CD14-positive monocyte (primary cell): Measurements from ENCODE around the gene TRIM15. TPM values are rescaled to one million over a fixed set of nuclear protein-coding genes. Genes with fewer than 3 reads are reported as not detected.

Experiments used
- DNase-seq, 3 donors: peaks; one replicate each; pipeline ENCODE4 v3.0.0-alpha.2; 2011 to 2022
- H2AFZ ChIP-seq: 2 replicates; pipeline ENCODE4 v1.6.0; 2012; ENCODE audit warnings: mild to moderate bottlenecking, low read depth, low read length, inconsistent platforms; ENCODE audit not compliant: insufficient read depth, poor library complexity, severe bottlenecking
- H3K27ac ChIP-seq, 2 donors: 1 replicate in 1 of 2; 2 replicates in 1 of 2; pipeline ENCODE4 v1.5.1; 2012 to 2013; ENCODE audit warnings: low read length in 2 of 2, control low read depth in 1 of 2, inconsistent platforms in 1 of 2, low read depth in 1 of 2, mild to moderate bottlenecking in 1 of 2
- H3K27me3 ChIP-seq, 2 donors: one replicate each; pipeline versions ENCODE4 v1.6.0 to v1.6.1; 2011 to 2013; ENCODE audit warnings: low read length in 2 of 2; ENCODE audit not compliant: control insufficient read depth in 2 of 2, insufficient read depth in 2 of 2
- H3K36me3 ChIP-seq, 2 donors: replicated peaks in 1 of 2; 1 replicate in 1 of 2; 2 replicates in 1 of 2; pipeline versions ENCODE4 v1.5.1 to v1.6.1; 2012 to 2013; ENCODE audit warnings: low read length in 2 of 2, control low read depth in 1 of 2, inconsistent platforms in 1 of 2, mild to moderate bottlenecking in 1 of 2; ENCODE audit not compliant: insufficient read depth in 2 of 2, control insufficient read depth in 1 of 2
- H3K4me1 ChIP-seq, 2 donors: 1 replicate in 1 of 2; 2 replicates in 1 of 2; pipeline versions ENCODE4 v1.5.1 to v1.6.1; 2012 to 2013; ENCODE audit warnings: low read length in 2 of 2, control low read depth in 1 of 2, inconsistent platforms in 1 of 2, mild to moderate bottlenecking in 1 of 2, moderate library complexity in 1 of 2; ENCODE audit not compliant: insufficient read depth in 2 of 2, control insufficient read depth in 1 of 2
- H3K4me2 ChIP-seq: replicated peaks from 2 replicates; pipeline ENCODE3; 2012; ENCODE audit warnings: low read length, moderate library complexity, mild to moderate bottlenecking; ENCODE audit not compliant: poor library complexity, severe bottlenecking; ENCODE audit errors: extremely low read depth
- H3K4me3 ChIP-seq, 3 experiments: fragments of 200-600 bp in 1 of 3; sonication (generic) in 1 of 3; replicated peaks in 1 of 3; 1 replicate in 2 of 3; 2 replicates in 1 of 3; pipeline ENCODE4 v1.5.1; 2011 to 2013; ENCODE audit warnings: low read length in 3 of 3, mild to moderate bottlenecking in 3 of 3, control low read depth in 2 of 3, low read depth in 2 of 3, inconsistent platforms in 1 of 3, moderate library complexity in 1 of 3
- H3K79me2 ChIP-seq: 2 replicates; pipeline ENCODE4 v1.6.0; 2012; ENCODE audit warnings: mild to moderate bottlenecking, control low read depth, inconsistent platforms, low read length, moderate library complexity; ENCODE audit not compliant: insufficient read depth
- H3K9ac ChIP-seq: 2 replicates; pipeline ENCODE4 v1.6.0; 2017; ENCODE audit warnings: low read length, mild to moderate bottlenecking; ENCODE audit not compliant: insufficient read depth, poor library complexity, severe bottlenecking
- H3K9me3 ChIP-seq, 2 donors: replicated peaks in 1 of 2; 1 replicate in 1 of 2; 2 replicates in 1 of 2; pipeline versions ENCODE4 v1.5.1 to v1.6.1; 2012 to 2013; ENCODE audit warnings: low read length in 2 of 2, control low read depth in 1 of 2; ENCODE audit not compliant: control insufficient read depth in 1 of 2, insufficient read depth in 1 of 2
- H4K20me1 ChIP-seq: 2 replicates; pipeline ENCODE4 v1.6.0; 2012; ENCODE audit warnings: mild to moderate bottlenecking, low read length, control low read depth, moderate library complexity; ENCODE audit not compliant: insufficient read depth
- H3K27ac Mint-ChIP-seq, 7 donors: one replicate each; pipeline ENCODE4 v1.8.0; 2020; ENCODE audit warnings: mild to moderate bottlenecking in 7 of 7, mixed read lengths in 7 of 7, moderate library complexity in 6 of 7, inconsistent platforms in 2 of 7
- H3K27me3 Mint-ChIP-seq, 3 donors: one replicate each; pipeline ENCODE4 v1.8.0; 2021 to 2022; ENCODE audit warnings: low read depth in 3 of 3, mild to moderate bottlenecking in 3 of 3, mixed read lengths in 3 of 3, moderate library complexity in 3 of 3, inconsistent platforms in 1 of 3
- H3K36me3 Mint-ChIP-seq, 2 donors: one replicate each; pipeline ENCODE4 v1.8.0; 2020; ENCODE audit warnings: mixed read lengths in 2 of 2, inconsistent platforms in 1 of 2, mild to moderate bottlenecking in 1 of 2
- H3K4me1 Mint-ChIP-seq: one replicate; pipeline ENCODE4 v1.8.0; 2020; ENCODE audit warnings: mild to moderate bottlenecking, mixed read lengths
- H3K4me3 Mint-ChIP-seq, 2 donors: one replicate each; pipeline ENCODE4 v1.8.0; 2020; ENCODE audit warnings: mild to moderate bottlenecking in 2 of 2, mixed read lengths in 2 of 2, moderate library complexity in 1 of 2
- H3K9me3 Mint-ChIP-seq, 7 donors: one replicate each; pipeline ENCODE4 v1.8.0; 2020 to 2022; ENCODE audit warnings: mixed read lengths in 7 of 7, mild to moderate bottlenecking in 6 of 7, moderate library complexity in 6 of 7, inconsistent platforms in 2 of 7
- CTCF ChIP-seq: fragments of 200-600 bp; IDR thresholded peaks from one replicate; pipeline ENCODE4 v1.8.0; 2022; ENCODE audit warnings: antibody characterized with exemption, mild to moderate bottlenecking
- WGBS: methylation state at CpG from one replicate; pipeline ENCODE4 v1.1.5; 2013; ENCODE audit warnings: missing lambda C conversion rate; ENCODE audit not compliant: insufficient coverage; 5-methylcytosine and 5-hydroxymethylcytosine counted together
- intact Hi-C, 2 donors: fragments of 100-400 bp; cut with micrococcal nuclease; formaldehyde crosslinking; loops; one replicate each; pipeline versions ENCODE4 v1.15.0 to v1.15.1; 2023
- polyA plus RNA-seq, 3 donors: library from polyadenylated mRNA; depleted of rRNA in 1 of 3; unstranded in 2 of 3; stranded (reverse) in 1 of 3; fragments of 300-500 nt in 2 of 3; fragments of >200 nt in 1 of 3; fragmentation: Illumina TruSeq in 2 of 3; gene quantifications; 1 replicate in 2 of 3; 2 replicates in 1 of 3; pipeline ENCODE4 v1.2.3, GENCODE V29; 2012 to 2021

Gene TRIM15
- polyA plus RNA-seq, 3 donors: not detected

- intact Hi-C loops: no loop called here
- peaks cover 3% of the 10 kb centered on the region for H3K4me1 Mint-ChIP-seq
- H3K9me3 ChIP-seq: peaks cover 0 to 5% of the 10 kb centered on the region in 2 donors
- H3K27ac Mint-ChIP-seq: no peak overlapping the region
- H3K9me3 Mint-ChIP-seq: peaks cover 0 to 6% (median 3%) of the 10 kb centered on the region in 7 donors
- peaks cover 21 to 24% of the 10 kb centered on the region in 2 donors for H3K27me3 ChIP-seq
- TF ChIP-seq CTCF: no peak
- WGBS: 11% methylated on average over 3 of the region's 6 CpGs
- H3K9ac ChIP-seq: no peak overlapping the region
- H4K20me1 ChIP-seq: no peaks in the 10 kb centered on the region
- peaks cover 30 to 40% (median 39%) of the 10 kb centered on the region in 3 donors for H3K27me3 Mint-ChIP-seq
- H3K27ac ChIP-seq: no peak overlapping the region
- no peak for DNase-seq
- H3K4me3 Mint-ChIP-seq: no peak overlapping the region
- no peak overlapping the region for H2AFZ ChIP-seq
- no peaks in the 10 kb centered on the region for H3K79me2 ChIP-seq
- H3K4me1 ChIP-seq: peaks cover 0 to 6% of the 10 kb centered on the region in 2 donors
- H3K36me3 ChIP-seq: no peaks in the 10 kb centered on the region
- no peak overlapping the region for H3K4me2 ChIP-seq
- no peak overlapping the region for H3K4me3 ChIP-seq
- no peaks in the 10 kb centered on the region for H3K36me3 Mint-ChIP-seq
These were observed 3.8 kb downstream of the TRIM15 start for GRCh38 chr6:30167101-30167500.

GRCh38 chr6:30168741-30169140, 5.4 kb downstream of the TRIM15 start:
- H3K4me3 Mint-ChIP-seq: no peak overlapping the region
- Histone ChIP-seq H3K9ac (no peak overlapping the region), H3K36me3 (no peaks in the 10 kb centered on the region), H3K27me3 (peaks cover 32 to 41% of the 10 kb centered on the region in 2 donors), H2AFZ (no peak overlapping the region), H3K4me1 (peaks cover 0 to 9% of the 10 kb centered on the region in 2 donors), H3K4me2 (no peak overlapping the region), H3K27ac (no peak overlapping the region), H4K20me1 (no peaks in the 10 kb centered on the region), H3K79me2 (no peaks in the 10 kb centered on the region), H3K4me3 (no peak overlapping the region), H3K9me3 (peaks cover 0 to 5% of the 10 kb centered on the region in 2 donors)
- peaks cover 5% of the 10 kb centered on the region for H3K4me1 Mint-ChIP-seq
- peaks cover 0 to 10% (median 3%) of the 10 kb centered on the region in 7 donors for H3K9me3 Mint-ChIP-seq
- no peak overlapping the region for H3K27ac Mint-ChIP-seq
- DNase-seq: no peak
- no peaks in the 10 kb centered on the region for H3K36me3 Mint-ChIP-seq
- intact Hi-C loops: no loop called here
- H3K27me3 Mint-ChIP-seq: peaks cover 43 to 55% (median 54%) of the 10 kb centered on the region in 3 donors
- no CpG with 5 or more reads among the region's 1 CpG for WGBS
- no peak for TF ChIP-seq CTCF
